Measurements from ENCODE around the gene GLRX. TPM values are rescaled to one million over a fixed set of nuclear protein-coding genes. Genes with fewer than 3 reads are reported as not detected.

GLRX gene
- polyA plus RNA-seq, 4 donors: 56.1 to 69.8 (median 66.8) TPM

DNA sequence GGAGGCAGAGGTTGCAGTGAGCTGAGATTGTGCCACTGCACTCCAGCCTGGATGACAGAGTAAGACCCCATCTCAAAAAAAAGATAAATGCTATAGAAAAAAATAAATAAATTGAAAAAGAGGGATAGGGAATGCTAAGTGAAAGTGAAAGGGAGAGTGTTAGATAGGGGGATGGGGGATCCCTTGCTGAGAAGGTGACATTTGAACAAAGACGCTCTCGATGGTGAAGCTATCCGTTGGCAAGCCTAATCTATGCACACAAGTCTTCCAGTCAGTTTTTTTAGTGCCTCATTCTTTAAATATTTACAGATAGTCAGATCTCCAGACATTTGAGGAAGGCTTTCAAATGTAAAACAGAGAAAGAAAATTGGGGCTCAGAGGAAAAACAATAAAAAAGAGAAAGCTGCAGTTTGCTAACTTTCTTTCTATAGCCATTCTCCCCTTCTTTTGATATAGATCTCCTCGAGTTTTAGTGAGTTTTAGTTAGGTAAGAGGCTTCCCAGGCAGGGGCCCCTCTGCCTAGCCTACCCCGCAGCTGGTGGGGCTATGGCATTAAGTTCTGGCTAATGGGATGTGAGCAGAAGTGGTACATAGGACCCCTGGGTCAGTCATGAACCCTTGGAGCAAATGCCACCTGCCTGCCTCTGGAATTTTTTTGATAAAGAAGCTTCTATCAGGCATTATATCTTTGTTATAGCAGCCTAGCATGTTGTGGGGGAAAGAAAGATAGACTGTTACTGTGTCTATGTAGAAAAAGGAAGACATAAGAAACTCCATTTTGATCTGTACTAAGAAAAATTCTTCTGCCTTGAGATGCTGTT, 12.0 kb downstream of the GLRX start:
- DNase-seq (ENCODE audit: low read depth in 4 of 4, low spot score in 3 of 4): no peak

DNA sequence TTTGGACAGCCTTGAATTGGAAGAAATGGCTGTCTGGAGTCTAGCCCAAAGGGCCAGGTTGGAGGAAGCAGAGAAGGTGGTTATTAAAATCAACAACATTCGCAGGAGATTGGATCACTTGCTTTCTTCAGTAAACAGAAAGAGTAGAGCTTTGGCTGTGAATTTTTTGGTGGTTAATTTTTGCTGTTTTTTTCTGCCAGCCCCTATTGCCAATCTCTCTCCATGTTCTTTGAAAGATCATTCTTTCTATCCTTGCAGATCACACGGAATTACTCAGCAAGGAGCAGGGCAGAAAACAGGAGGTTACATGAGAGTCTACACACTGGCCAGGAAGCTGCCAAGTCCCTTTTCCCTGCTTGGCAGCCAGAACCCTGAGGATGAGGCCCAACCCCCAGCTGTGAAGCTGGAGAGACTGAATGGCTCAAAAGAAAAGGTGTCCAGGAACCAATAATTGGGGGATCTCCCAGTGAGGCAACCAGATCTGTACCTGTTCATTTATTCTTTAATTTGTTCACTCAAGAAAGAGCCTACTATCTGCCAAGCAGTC, 13.0 kb downstream of the GLRX start:
- DNase-seq (ENCODE audit: low read depth in 4 of 4, low spot score in 3 of 4): no peak

DNA sequence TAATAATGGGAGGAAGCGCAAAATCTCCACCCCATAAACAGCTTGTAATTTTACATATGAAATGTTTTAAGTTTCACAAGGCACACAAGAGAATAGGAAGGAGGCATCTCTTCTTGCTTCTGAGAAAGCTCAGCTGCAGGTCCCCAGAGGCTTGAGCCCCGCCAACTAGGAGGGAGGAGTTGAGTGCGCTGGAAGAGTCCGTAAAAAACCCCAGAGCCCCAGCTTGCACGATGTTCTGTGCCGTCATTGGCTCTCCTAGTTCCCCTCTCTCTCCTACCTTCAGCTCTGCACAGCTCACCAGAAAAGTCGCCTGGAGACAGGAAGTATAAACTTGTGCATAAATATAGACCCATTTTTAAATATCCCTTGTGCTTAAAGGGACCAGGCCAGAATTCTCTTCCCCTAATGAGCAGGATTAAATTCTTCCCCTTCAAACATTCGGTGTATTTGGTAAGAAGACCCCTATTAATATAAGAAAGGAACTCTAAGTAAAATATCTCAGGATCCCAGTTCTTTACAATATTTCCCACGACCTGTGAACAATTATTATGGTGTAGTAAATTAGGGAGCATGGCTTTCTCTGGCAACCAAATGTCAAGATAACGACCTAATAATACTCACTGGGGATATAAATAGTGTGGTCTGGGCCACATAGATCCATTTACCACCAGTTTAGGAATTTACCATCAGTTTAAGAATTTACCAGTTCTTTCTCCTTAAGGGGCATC, 13.7 kb downstream of the GLRX start:
- DNase-seq (ENCODE audit: low read depth in 4 of 4, low spot score in 3 of 4): peak in 1 of 4 donors; percentile 26

DNA sequence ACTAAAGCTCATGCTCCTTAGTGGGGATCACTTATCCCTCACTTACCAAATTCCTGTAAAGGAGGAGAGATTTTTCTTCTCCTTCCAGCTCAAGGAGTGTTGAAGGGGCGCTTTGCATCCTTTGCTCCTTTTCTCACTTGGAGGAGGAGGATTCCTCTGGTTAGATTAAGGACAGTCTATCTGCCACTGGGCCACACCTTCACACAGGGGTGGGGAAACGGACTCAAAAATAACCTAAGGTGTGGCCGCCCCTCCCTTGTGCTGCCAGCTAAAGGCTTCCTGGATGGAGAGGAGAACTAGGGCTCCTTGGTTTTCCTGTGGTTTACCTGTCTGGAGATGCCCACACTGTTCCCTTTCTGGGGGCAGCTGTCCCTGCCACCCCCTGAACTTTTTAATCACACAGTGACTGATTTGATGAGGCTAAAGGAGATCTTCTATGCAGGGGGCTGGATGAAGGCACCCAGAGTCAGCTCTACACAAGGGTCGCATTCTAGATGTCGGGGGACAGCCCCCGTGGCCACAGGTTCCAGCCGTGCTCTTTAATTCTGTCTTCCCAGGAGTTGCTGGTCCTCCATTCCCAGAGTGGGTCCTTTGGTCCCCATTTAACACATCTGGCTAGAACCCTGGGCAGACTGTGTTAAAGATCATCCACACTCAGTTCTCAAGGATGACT, 14.4 kb downstream of the GLRX start:
- no peak for DNase-seq (ENCODE audit: low read depth in 4 of 4, low spot score in 3 of 4)

- DNase-seq (ENCODE audit: low read depth in 4 of 4, low spot score in 3 of 4): no peak
Measured at GRCh38 chr5:95806687-95807086, 15.8 kb downstream of the GLRX start.

DNA sequence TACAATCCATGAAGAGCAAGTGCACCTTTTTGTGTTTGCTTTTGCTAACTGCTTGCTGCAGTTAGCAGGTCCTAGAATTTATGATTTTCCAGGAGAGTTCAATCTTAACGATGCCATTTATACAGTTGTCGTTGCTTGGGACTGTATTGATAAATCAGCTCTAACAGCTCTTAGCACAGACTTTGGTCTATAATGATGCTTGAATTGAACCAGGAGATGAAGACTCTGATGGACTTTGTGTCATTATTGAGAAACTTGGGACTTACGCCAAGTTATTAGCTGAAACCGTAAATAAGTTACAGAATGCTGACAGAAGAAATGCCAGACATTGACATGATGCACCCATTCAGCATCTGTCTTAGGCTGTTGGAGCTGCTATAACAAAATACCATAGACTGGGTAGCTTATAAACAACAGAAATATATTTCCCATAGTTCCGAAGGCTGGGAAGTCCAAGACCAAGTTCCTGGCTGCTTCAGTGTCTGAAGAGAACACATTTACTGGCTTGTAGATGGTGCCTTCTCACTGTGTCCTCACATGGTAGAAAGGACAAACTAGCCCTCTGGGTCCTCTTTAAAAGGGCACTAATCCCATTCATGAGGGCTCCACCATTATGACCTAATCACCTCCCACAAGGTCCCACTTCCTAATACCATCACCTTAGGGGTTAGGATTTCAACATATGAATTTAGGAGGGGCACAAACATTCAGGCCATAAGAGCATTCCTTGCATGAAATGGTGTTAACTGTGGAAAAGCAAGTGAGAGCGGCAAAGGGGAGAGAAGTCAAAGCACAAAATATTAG, 17.6 kb downstream of the GLRX start:
- DNase-seq (ENCODE audit: low read depth in 4 of 4, low spot score in 3 of 4): no peak

DNA sequence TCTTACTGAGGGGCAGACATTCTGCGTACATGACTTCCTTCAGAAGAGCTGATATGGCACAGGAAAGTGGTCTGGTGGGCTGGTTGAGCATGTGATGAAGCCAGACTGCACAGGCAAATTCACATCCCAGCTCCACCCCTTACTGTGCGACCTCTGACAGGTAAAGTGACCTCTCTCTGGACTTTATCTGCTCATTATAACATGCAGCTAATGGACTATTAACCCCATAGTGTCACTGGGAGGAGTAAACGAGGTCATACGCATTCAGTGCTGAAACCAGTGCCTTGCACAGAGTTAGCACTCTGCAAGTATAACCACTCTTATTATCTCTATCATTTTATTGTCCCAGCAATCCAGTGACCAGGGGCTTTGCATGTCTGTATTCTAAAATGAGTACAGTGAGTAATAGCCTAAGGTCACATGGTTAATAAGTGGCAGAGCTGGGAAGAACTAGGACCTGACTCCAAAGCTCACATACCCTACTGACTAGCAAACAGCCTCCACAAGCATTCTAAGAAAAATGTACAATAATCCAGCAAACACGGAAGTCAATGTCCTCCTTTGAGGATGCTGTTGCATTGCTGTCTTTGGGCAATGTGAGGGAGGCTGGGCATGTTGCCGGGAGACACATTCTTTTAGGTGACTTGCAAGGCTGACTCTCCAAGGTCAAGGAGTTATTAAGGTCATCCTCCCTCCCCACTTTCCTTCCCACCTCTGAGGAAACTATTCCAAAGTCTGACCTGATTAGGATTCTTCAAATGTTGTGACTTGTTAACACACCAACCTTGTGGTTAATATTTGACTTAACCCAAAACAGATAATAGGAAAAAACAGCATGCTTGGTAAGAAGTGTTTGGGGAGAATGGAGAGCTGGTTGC, 19.0 kb downstream of the GLRX start:
- DNase-seq (ENCODE audit: low read depth in 4 of 4, low spot score in 3 of 4): peak in 1 of 4 donors; percentile 36

GRCh38 chr5:95801961-95802360, 20.6 kb downstream of the GLRX start:
- DNase-seq (ENCODE audit: low read depth in 4 of 4, low spot score in 3 of 4): no peak

GRCh38 chr5:95801532-95801931, 21.0 kb downstream of the GLRX start:
- no peak for DNase-seq (ENCODE audit: low read depth in 4 of 4, low spot score in 3 of 4)

DNA sequence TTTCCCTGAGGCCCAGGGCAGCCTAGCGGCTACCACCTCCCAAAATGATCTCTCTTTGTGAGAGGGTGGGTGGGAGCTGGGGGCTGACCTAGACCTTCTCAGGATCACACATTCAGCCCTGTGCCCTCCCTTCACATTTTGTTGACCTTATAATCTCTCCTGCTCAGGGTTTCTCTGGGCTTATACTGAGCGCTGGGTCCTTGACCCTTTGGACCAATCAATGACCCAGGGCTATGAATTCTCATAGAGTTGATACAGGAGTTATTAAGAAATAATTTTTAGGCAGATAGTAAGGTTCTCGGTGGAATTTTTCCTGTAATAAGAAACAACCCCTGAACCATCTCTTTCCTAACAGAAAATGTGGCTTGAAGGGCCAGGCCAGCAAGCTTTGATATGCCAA, 22.0 kb downstream of the GLRX start:
- no peak for DNase-seq (ENCODE audit: low read depth in 4 of 4, low spot score in 3 of 4)

GRCh38 chr5:95799191-95799835, 23.2 kb downstream of the GLRX start:
- no peak for DNase-seq (ENCODE audit: low read depth in 4 of 4, low spot score in 3 of 4)

GRCh38 chr5:95798545-95798944, 24.0 kb downstream of the GLRX start:
- DNase-seq (ENCODE audit: low read depth in 4 of 4, low spot score in 3 of 4): no peak

- no peak for DNase-seq (ENCODE audit: low read depth in 4 of 4, low spot score in 3 of 4)
Measured at GRCh38 chr5:95798048-95798447, 24.5 kb downstream of the GLRX start.

GRCh38 chr5:95797301-95797700, 25.2 kb downstream of the GLRX start:
- DNase-seq (ENCODE audit: low read depth in 4 of 4, low spot score in 3 of 4): no peak

- no peak for DNase-seq (ENCODE audit: low read depth in 4 of 4, low spot score in 3 of 4)
Measured at GRCh38 chr5:95794070-95794516, 28.4 kb downstream of the GLRX start.

- no peak for DNase-seq (ENCODE audit: low read depth in 4 of 4, low spot score in 3 of 4)
Measured at GRCh38 chr5:95791751-95792150, 30.8 kb downstream of the GLRX start.

DNA sequence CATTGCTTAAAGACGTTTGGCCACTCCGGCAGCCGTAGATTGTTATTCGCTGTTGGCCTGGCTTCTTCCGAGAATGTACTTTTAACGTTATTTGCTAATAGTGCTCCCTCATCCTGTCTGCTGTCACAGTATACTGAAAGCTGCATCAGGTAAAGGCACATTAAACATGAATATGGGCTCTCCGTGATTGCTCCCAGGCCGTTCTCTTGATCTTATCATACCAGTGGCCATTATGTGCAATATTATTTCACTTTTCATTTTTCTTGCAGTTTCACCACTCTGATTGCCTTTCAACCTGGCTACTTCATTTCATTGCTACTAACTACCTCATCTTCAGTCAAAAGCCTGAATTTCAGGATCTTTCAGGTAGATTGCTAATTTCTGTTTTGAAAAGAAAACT, 34.0 kb downstream of the GLRX start:
- DNase-seq (ENCODE audit: low read depth in 4 of 4, low spot score in 3 of 4): no peak

DNA sequence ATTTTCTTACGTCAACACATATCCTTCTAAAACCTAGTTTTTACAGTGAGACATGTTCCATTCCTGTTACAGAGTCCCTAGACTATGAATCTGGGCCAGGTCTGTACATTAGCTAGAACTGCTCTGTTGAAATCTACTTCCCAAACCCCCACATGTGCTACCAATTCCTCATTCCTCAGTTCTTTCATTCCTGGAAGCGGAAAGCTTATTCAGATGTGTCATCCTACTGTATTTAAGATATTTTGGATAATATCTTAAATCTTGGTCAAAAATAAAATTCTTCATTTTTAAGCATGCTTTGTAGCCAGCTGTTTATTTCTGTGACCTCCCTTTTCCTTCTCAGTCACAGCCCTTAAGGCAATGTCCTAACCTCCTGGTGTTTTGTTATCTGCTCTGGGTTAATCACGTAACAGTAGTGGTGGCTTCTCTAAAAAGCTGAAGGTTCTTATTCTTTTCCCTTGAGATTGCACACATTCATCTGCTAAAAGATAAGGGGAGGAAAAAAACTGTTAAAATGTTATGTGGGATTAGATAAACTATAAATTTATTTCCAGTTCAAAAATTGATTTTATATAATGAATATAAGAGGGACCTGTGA, 35.6 kb downstream of the GLRX start:
- DNase-seq (ENCODE audit: low read depth in 4 of 4, low spot score in 3 of 4): no peak

Data from right renal pelvis (tissue), 4 donors.